Gastrocnemius medialis (tissue), 4 donors: ENCODE results near the gene KLHL30. TPM values are rescaled to one million over a fixed set of nuclear protein-coding genes. Genes with fewer than 3 reads are reported as not detected.

Source experiments
- ATAC-seq, 2 donors: fragments of 150-250 bp; one replicate each; pipeline ENCODE4 v1.9.1; 2016
- DNase-seq, 2 donors: peaks; one replicate each; pipeline ENCODE4 v3.0.0-alpha.2; 2019
- H3K27ac ChIP-seq, 4 donors: fragments of 200-600 bp; sonication (generic); 1 replicate in 1 of 4; 2 replicates in 3 of 4; pipeline ENCODE4 v1.5.1; 2016 to 2018; ENCODE audit warnings: mild to moderate bottlenecking in 2 of 4, moderate library complexity in 1 of 4
- H3K27me3 ChIP-seq, 3 donors: fragments of 200-600 bp; sonication (generic) in 2 of 3; 1 replicate in 1 of 3; 2 replicates in 2 of 3; pipeline versions ENCODE4 v1.5.1 to v1.6.0; 2016 to 2019; ENCODE audit warnings: mild to moderate bottlenecking in 1 of 3, moderate library complexity in 1 of 3
- H3K36me3 ChIP-seq, 2 donors: fragments of 200-600 bp; sonication (generic) in 1 of 2; one replicate each; pipeline ENCODE4 v1.5.1; 2017 to 2018
- H3K4me1 ChIP-seq, 2 donors: fragments of 200-600 bp; sonication (generic) in 1 of 2; one replicate each; pipeline ENCODE4 v1.5.1; 2016 to 2017; ENCODE audit warnings: mild to moderate bottlenecking in 2 of 2
- H3K4me3 ChIP-seq, 4 donors: fragments of 200-600 bp; sonication (generic) in 3 of 4; 1 replicate in 1 of 4; 2 replicates in 3 of 4; pipeline ENCODE4 v1.5.1; 2016 to 2019; ENCODE audit warnings: mild to moderate bottlenecking in 2 of 4
- H3K9me3 ChIP-seq, 3 donors: fragments of 200-600 bp; sonication (generic) in 2 of 3; 1 replicate in 1 of 3; 2 replicates in 2 of 3; pipeline ENCODE4 v1.5.1; 2016 to 2019
- POLR2A ChIP-seq, 2 donors: fragments of 450-650 bp; IDR thresholded peaks; one replicate each; pipeline ENCODE4 v1.6.1; 2017; ENCODE audit warnings: antibody characterized with exemption in 2 of 2, mild to moderate bottlenecking in 2 of 2, moderate library complexity in 2 of 2
- in situ Hi-C, 4 donors: fragments of 200-750 bp; cut with MboI; loops; one replicate each; pipeline versions ENCODE4 v1.15.0 to v1.8.0; 2017; ENCODE audit warnings: low sequenced_read_pairs in 4 of 4
- intact Hi-C: fragments of 100-400 bp; cut with DNase I; formaldehyde crosslinking; loops from one replicate; pipeline ENCODE4 v1.15.1; 2023; ENCODE audit warnings: low total_unique reads
- total RNA-seq, 4 donors: library from RNA; depleted of rRNA; stranded (reverse); fragments of >200 nt; gene quantifications; one replicate each; pipeline versions ENCODE4 v1.1.0 to v1.2.3, GENCODE V29; 2016
- TF ChIP-seq, protein P1 (sequence below), 5 experiments: fragments of 450-650 bp in 3 of 5; fragments of 200-600 bp in 2 of 5; sonication (generic) in 2 of 5; IDR thresholded peaks in 4 of 5; conservative IDR thresholded peaks in 1 of 5; 1 replicate in 4 of 5; 2 replicates in 1 of 5; pipeline ENCODE4 v1.5.1; 2016 to 2019; ENCODE audit warnings: antibody characterized with exemption in 5 of 5, mild to moderate bottlenecking in 3 of 5, moderate library complexity in 3 of 5

KLHL30 gene
- total RNA-seq, 4 donors from 2014 or later: 37.9 to 224 (median 142) TPM

DNA sequence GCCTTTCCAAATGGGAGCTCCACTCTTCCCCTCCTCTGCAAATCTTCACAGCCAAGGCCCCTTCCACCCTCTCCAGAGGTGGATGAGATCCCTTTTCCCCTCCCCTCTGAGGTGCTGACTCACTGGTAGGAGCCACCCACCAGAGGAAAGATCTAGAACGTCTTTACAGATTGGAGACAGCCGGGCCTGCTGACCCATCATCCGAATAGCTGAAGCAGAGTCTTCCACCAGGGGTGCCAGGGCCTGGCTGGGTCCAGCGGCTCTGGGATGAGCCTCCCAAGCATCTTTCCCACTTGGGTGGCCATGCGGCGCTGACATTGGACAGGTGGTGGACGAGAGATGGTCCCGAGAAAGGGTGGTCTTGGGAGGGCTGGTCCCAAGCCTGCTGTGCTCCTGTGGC, 29.3 kb downstream of the KLHL30 start:
- in situ Hi-C loops (no loop called here), intact Hi-C loops (no loop called here)
- no peaks in the 10 kb centered on the region for H3K9me3 ChIP-seq
- H3K36me3 ChIP-seq: peaks cover 0 to 38% of the 10 kb centered on the region in 2 donors
- H3K27me3 ChIP-seq: no peaks in the 10 kb centered on the region
- ATAC-seq (no peak), DNase-seq (no peak)
- H3K27ac ChIP-seq: peak overlapping the region in 2 of 4 donors; percentile 8 to 22
- H3K4me3 ChIP-seq: no peak overlapping the region
- H3K4me1 ChIP-seq: peaks cover 15 to 16% of the 10 kb centered on the region in 2 donors
- no peak for TF ChIP-seq POLR2A (IDR thresholded peaks at IDR 0.05)
- TF ChIP-seq, protein P1, sequence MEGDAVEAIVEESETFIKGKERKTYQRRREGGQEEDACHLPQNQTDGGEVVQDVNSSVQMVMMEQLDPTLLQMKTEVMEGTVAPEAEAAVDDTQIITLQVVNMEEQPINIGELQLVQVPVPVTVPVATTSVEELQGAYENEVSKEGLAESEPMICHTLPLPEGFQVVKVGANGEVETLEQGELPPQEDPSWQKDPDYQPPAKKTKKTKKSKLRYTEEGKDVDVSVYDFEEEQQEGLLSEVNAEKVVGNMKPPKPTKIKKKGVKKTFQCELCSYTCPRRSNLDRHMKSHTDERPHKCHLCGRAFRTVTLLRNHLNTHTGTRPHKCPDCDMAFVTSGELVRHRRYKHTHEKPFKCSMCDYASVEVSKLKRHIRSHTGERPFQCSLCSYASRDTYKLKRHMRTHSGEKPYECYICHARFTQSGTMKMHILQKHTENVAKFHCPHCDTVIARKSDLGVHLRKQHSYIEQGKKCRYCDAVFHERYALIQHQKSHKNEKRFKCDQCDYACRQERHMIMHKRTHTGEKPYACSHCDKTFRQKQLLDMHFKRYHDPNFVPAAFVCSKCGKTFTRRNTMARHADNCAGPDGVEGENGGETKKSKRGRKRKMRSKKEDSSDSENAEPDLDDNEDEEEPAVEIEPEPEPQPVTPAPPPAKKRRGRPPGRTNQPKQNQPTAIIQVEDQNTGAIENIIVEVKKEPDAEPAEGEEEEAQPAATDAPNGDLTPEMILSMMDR (IDR thresholded peaks at IDR 0.05 in 4 of 5, conservative IDR thresholded peaks at IDR 0.05 in 1 of 5): no peak

DNA sequence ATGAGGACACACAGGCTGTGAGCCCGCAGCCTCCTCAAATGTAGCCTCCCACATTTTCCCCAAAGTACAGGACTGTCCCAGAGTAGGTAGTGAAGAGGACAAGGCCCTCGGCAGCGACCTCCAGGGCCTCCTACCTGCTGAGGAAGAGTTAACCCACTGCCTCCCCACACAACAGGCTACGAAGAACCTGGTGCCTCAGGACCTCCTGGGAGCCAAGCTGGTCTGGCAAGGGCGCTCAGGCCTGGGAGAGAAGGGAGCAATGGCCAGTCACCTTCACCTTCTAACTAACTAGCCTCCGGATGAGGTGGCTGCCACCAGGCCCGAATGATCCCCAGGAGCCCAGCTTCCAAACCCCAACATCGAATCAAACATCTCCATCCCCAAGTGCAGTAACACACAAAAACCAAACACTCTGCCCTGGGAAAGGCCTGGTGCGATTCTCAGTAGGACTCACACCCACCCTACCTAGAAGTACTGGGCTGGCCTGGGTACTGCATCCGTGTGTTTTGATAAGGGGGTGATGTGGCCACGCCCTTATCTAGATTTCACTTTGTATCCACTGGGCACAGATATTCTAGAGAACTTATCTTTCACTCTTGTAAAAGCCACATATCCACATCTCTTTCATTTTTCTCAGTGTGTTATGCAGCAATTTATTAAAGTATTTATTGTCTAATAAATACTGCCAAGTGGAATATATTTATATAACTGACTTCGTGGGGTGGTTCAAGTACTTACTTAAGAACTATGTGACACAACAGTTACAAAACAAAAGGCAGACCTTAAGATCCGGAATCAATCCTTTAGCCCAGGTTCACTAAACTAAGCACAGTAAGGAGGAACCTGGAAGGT, 30.0 kb downstream of the KLHL30 start:
- intact Hi-C loops (no loop called here), in situ Hi-C loops (no loop called here)
- Histone ChIP-seq H3K9me3 (no peaks in the 10 kb centered on the region), H3K4me3 (no peak overlapping the region), H3K36me3 (peaks cover 0 to 44% of the 10 kb centered on the region in 2 donors), H3K27ac (peak overlapping the region in 3 of 4 donors; percentile 27 to 49 (median 28)), H3K4me1 (peaks cover 15 to 16% of the 10 kb centered on the region in 2 donors), H3K27me3 (no peaks in the 10 kb centered on the region)
- DNase-seq: no peak
- no peak for ATAC-seq
- no peak for TF ChIP-seq POLR2A (IDR thresholded peaks at IDR 0.05)
- TF ChIP-seq, protein P1 (IDR thresholded peaks at IDR 0.05 in 4 of 5, conservative IDR thresholded peaks at IDR 0.05 in 1 of 5): no peak

DNA sequence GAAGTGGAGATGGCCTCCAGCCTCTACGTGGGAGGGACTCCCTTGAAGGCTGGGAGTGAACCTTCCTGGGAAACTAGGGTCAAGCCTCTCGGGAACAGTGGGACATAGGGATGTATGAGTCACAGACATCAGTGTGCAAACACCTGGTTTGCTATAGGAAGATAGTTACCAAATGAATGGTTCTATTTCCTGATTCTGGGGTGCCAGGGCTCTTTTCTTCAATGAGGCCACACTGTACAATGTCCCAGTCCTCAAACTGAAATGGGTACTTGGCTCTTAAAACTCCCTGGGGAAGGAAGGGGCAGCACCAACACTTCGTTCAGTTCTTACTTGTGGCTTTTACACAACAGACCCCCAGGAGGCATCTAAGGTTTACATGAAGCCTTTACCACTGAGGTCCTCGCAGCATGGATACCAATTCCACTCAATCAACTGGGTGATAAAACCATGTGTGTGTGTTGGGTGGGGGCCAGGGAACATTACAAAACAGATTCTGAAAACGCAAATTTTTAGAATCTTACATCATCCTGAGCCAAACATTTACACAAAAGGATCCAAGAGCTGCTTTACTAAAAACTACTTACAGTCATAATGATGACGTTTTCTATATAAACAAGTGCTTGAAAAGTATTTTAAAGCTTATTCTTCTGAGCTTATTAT, 30.7 kb downstream of the KLHL30 start:
- ATAC-seq (peak in 1 of 2 donors; percentile 37), DNase-seq (peak in 1 of 2 donors; percentile 31)
- intact Hi-C loops: no loop called here

DNA sequence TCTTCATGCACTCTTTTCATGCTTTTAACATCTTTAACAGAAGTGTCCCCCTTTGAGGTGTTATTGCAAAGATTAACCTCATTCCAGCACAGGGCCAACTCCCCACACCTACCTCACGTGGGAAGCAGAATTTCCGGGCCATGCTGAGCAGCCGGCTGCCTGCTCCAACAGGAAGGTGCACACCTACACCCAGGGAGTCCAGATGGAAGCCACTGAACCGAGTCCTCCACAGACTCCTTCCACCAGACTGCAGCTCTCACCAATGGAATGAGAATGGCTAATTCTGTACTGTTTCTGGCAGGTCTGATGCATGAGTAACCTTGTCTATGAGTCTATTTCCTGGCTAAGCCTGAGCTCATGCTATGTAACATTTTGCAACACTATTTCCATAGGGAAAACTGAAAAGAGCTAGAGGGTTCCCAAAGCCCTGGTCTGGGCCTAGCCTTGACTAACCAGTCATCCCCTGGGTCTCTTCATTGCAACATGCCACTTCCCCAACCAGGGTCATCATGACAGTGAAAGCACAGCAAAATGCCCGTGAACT, 31.3 kb downstream of the KLHL30 start:
- in situ Hi-C loops: no loop called here

More for the DNA sequence above, 30.7 kb downstream of the KLHL30 start:
- in situ Hi-C loops: no loop called here
- H3K4me3 ChIP-seq: no peak overlapping the region
- peak overlapping the region; percentile 7 to 49 (median 28) for H3K27ac ChIP-seq
- peaks cover 15 to 16% of the 10 kb centered on the region in 2 donors for H3K4me1 ChIP-seq
- no peaks in the 10 kb centered on the region for H3K27me3 ChIP-seq
- H3K36me3 ChIP-seq: peaks cover 0 to 52% of the 10 kb centered on the region in 2 donors
- no peaks in the 10 kb centered on the region for H3K9me3 ChIP-seq
- TF ChIP-seq, protein P1 (IDR thresholded peaks at IDR 0.05 in 4 of 5, conservative IDR thresholded peaks at IDR 0.05 in 1 of 5): no peak
- no peak for TF ChIP-seq POLR2A (IDR thresholded peaks at IDR 0.05)

More for the DNA sequence above, 31.3 kb downstream of the KLHL30 start:
- H3K4me3 ChIP-seq: no peak overlapping the region
- H3K9me3 ChIP-seq: no peaks in the 10 kb centered on the region
- peaks cover 0 to 58% of the 10 kb centered on the region in 2 donors for H3K36me3 ChIP-seq
- TF ChIP-seq, protein P1 (IDR thresholded peaks at IDR 0.05 in 4 of 5, conservative IDR thresholded peaks at IDR 0.05 in 1 of 5): no peak
- TF ChIP-seq POLR2A (IDR thresholded peaks at IDR 0.05): no peak
- intact Hi-C loops: no loop called here
- no peaks in the 10 kb centered on the region for H3K27me3 ChIP-seq
- H3K27ac ChIP-seq: peak overlapping the region in 3 of 4 donors; percentile 7 to 27 (median 25)
- peaks cover 15 to 16% of the 10 kb centered on the region in 2 donors for H3K4me1 ChIP-seq
- DNase-seq (peak in 1 of 2 donors; percentile 34), ATAC-seq (peak in 1 of 2 donors; percentile 42)
